Motor neuron (in vitro differentiated cells): ENCODE results near the gene FLNC. TPM values are rescaled to one million over a fixed set of nuclear protein-coding genes. Genes with fewer than 3 reads are reported as not detected.

Source experiments
- ATAC-seq, 8 experiments: fragments of 200-7000 bp; cut with Tn5 transposase; replicated peaks in 6 of 8; 2 replicates each; pipeline ENCODE4 v1.8.0; 2021; ENCODE audit warnings: mild to moderate bottlenecking in 8 of 8, moderate library complexity in 8 of 8
- H3K27ac ChIP-seq, 2 donors: fragments of 250-450 bp; sonication (Bioruptor Pico); 2 replicates each; pipeline ENCODE4 v1.9.0; 2021; ENCODE audit warnings: antibody characterized with exemption in 2 of 2, mild to moderate bottlenecking in 2 of 2, moderate library complexity in 1 of 2
- H3K4me1 ChIP-seq, 2 donors: fragments of 250-450 bp; sonication (Bioruptor Pico); replicated peaks in 1 of 2; 2 replicates each; pipeline ENCODE4 v1.6.1; 2021; ENCODE audit warnings: antibody characterized with exemption in 2 of 2, mild to moderate bottlenecking in 2 of 2, moderate library complexity in 1 of 2
- H3K4me3 ChIP-seq, 5 donors: fragments of 250-450 bp; sonication (Bioruptor Pico); 2 replicates each; pipeline ENCODE4 v1.9.0; 2021; ENCODE audit warnings: antibody characterized with exemption in 5 of 5, mild to moderate bottlenecking in 5 of 5, moderate library complexity in 4 of 5
- WGBS, 10 experiments: fragments of 450-650 bp; shearing (Covaris generic); methylation state at CpG; one replicate each; pipeline ENCODE4 v1.0.0; 2022; 5-methylcytosine and 5-hydroxymethylcytosine counted together
- in situ Hi-C, 9 experiments: fragments of 400-800 bp; cut with MboI; loops; one replicate each; pipeline ENCODE4 v1.15.0; 2021; ENCODE audit warnings: low sequenced_read_pairs in 9 of 9, low pct_unique_long_range_greater_than_20kb in 2 of 9; ENCODE audit not compliant: unreplicated experiment in 9 of 9
- total RNA-seq, 8 experiments: library from RNA; unstranded; fragments of 300-600 nt; gene quantifications; 2 replicates each; pipeline versions ENCODE4 v1.2.3 to v1.2.4, GENCODE V29; 2022

The FLNC gene
- total RNA-seq: 100 to 1,000 TPM in 1 of 8 experiments, 10 to 100 TPM in 5, 1 to 10 TPM in 2; 1.7 to 157 (median 25.9) TPM

GRCh38 chr7:128830231-128831177, at the start of gene FLNC:
Gene FLNC, plus strand, starts transcription at chr7:128830406. Its CDS starts 232 bp downstream, at chr7:128830638.
- in situ Hi-C loops: no loop called here
- 33% methylated on average over 10 of the region's 109 CpGs; no CpG with 5 or more reads in 9 of the 10 experiments for WGBS, 10 experiments
- H3K27ac ChIP-seq: peak within 1 kb of the TSS; percentile 78 to 91
- ATAC-seq: peak in 7 of 8 experiments; percentile 0 to 82 (median 13)
- H3K4me1 ChIP-seq: peaks cover 45 to 51% of the 10 kb centered on the region in 2 donors
- H3K4me3 ChIP-seq: peak within 1 kb of the TSS; percentile 9 to 58 (median 44)

GRCh38 chr7:128781126-128781525, 49.1 kb upstream of the FLNC start:
- Histone ChIP-seq H3K4me1 (peaks cover 0 to 4% of the 10 kb centered on the region in 2 donors), H3K4me3 (no peak overlapping the region), H3K27ac (no peak overlapping the region)
- in situ Hi-C loops: no loop called here
- no peak for ATAC-seq
- 0 to 100% (median 93%) methylated on average over 1 to 4 of the region's 5 CpGs for WGBS, 10 experiments

- Histone ChIP-seq H3K4me3 (no peak overlapping the region), H3K27ac (no peak overlapping the region), H3K4me1 (peaks cover 0 to 4% of the 10 kb centered on the region in 2 donors)
- WGBS, 10 experiments: 0 to 100% (median 77%) methylated on average over 1 to 3 of the region's 3 CpGs; no CpG with 5 or more reads in 3 of the 10 experiments
- in situ Hi-C loops: no loop called here
- ATAC-seq: peak in 1 of 8 experiments; percentile 36
Measured at GRCh38 chr7:128781851-128782250, 48.4 kb upstream of the FLNC start.

GRCh38 chr7:128783143-128783861, 46.9 kb upstream of the FLNC start:
- no peak overlapping the region for H3K27ac ChIP-seq

GRCh38 chr7:128785738-128786137, 44.5 kb upstream of the FLNC start:
- in situ Hi-C loops: no loop called here
- 62 to 100% (median 88%) methylated on average over 1 to 3 of the region's 3 CpGs; no CpG with 5 or more reads in 1 of the 10 experiments for WGBS, 10 experiments
- ATAC-seq: no peak
- peaks cover 4 to 7% of the 10 kb centered on the region in 2 donors for H3K4me1 ChIP-seq
- no peak overlapping the region for H3K27ac ChIP-seq
- no peak overlapping the region for H3K4me3 ChIP-seq

More at GRCh38 chr7:128783143-128783861, 46.9 kb upstream of the FLNC start:
- no peak overlapping the region for H3K4me3 ChIP-seq
- in situ Hi-C loops: no loop called here
- ATAC-seq: peak; percentile 43 to 97 (median 86)
- 8 to 60% (median 47%) methylated on average over 2 to 11 of the region's 15 CpGs; no CpG with 5 or more reads in 4 of the 10 experiments for WGBS, 10 experiments
- peaks cover 0 to 4% of the 10 kb centered on the region in 2 donors for H3K4me1 ChIP-seq

- ATAC-seq: no peak
- in situ Hi-C loops: no loop called here
- WGBS, 10 experiments: 13 to 100% (median 77%) methylated on average over 1 to 7 of the region's 9 CpGs
- no peak overlapping the region for H3K27ac ChIP-seq
- H3K4me1 ChIP-seq: peaks cover 14 to 15% of the 10 kb centered on the region in 2 donors
- H3K4me3 ChIP-seq: no peak overlapping the region
Measured at GRCh38 chr7:128788446-128789412, 41.5 kb upstream of the FLNC start.

- in situ Hi-C loops: no loop called here
- Histone ChIP-seq H3K4me3 (peak overlapping the region; percentile 60 to 82 (median 70)), H3K27ac (no peak overlapping the region), H3K4me1 (peaks cover 14 to 15% of the 10 kb centered on the region in 2 donors)
- peak in 7 of 8 experiments; percentile 5 to 37 (median 13) for ATAC-seq
- WGBS, 10 experiments: 34 to 100% (median 67%) methylated on average over 1 to 7 of the region's 45 CpGs; no CpG with 5 or more reads in 4 of the 10 experiments
Measured at GRCh38 chr7:128790315-128791041, 39.7 kb upstream of the FLNC start.

- H3K4me3 ChIP-seq: peak within 1 kb of the TSS; percentile 60 to 82 (median 70)
- WGBS, 10 experiments: no CpG with 5 or more reads among the region's 80 CpGs
- H3K4me1 ChIP-seq: peaks cover 14 to 15% of the 10 kb centered on the region in 2 donors
- ATAC-seq: peak; percentile 80 to 95 (median 84)
- in situ Hi-C loops: no loop called here
- H3K27ac ChIP-seq: peak within 1 kb of the TSS; percentile 24 to 62
Measured at GRCh38 chr7:128791121-128791971, 38.9 kb upstream of the FLNC start, which contains the start of gene CCDC136. Gene CCDC136, plus strand, starts transcription at chr7:128791968. Its CDS starts 444 bp downstream, at chr7:128792412.

GRCh38 chr7:128791972-128792327, 38.3 kb upstream of the FLNC start:
- Histone ChIP-seq H3K4me1 (peaks cover 14 to 15% of the 10 kb centered on the region in 2 donors), H3K4me3 (peak overlapping the region; percentile 60 to 82 (median 70)), H3K27ac (peak overlapping the region; percentile 24 to 62)
- in situ Hi-C loops: no loop called here
- WGBS, 10 experiments: no CpG with 5 or more reads among the region's 9 CpGs
- peak in 5 of 8 experiments; percentile 30 to 52 (median 44) for ATAC-seq

- H3K4me1 ChIP-seq: peaks cover 14 to 15% of the 10 kb centered on the region in 2 donors
- no peak for ATAC-seq
- peak overlapping the region in 1 of 2 donors; percentile 4 for H3K27ac ChIP-seq
- peak overlapping the region; percentile 60 to 82 (median 70) for H3K4me3 ChIP-seq
- 27 to 83% (median 60%) methylated on average over 1 to 7 of the region's 10 CpGs; no CpG with 5 or more reads in 4 of the 10 experiments for WGBS, 10 experiments
- in situ Hi-C loops: no loop called here
Measured at GRCh38 chr7:128792471-128793180, 37.6 kb upstream of the FLNC start.
